AG04449 (cell line): ENCODE measurements around the gene IL1RN.
A peak's percentile ranks its signal among the peaks of the same experiment; 100 is the strongest.

ENCODE experiments used
- CTCF ChIA-PET: fragments of 350-600 bp; formaldehyde crosslinking; extraction: SDS; loops from one replicate; lab custom pipeline; 2021; ENCODE audit warnings: antibody characterized with exemption; lab: Yijun Ruan, JAX
- POLR2A ChIA-PET: fragments of 400-600, 350-600 bp; formaldehyde crosslinking; extraction: SDS; loops from one replicate; lab custom pipeline; 2020; ENCODE audit warnings: antibody characterized with exemption, inconsistent platforms; lab: Yijun Ruan, JAX
- DNase-seq: peaks from one replicate; pipeline ENCODE4 v3.0.0-alpha.2; 2010; ENCODE audit warnings: low read depth, low spot score
- H3K4me3 ChIP-seq: 2 replicates; pipeline ENCODE4 v1.5.1; 2011; ENCODE audit warnings: low read depth, mild to moderate bottlenecking, control low read depth, low read length
- TF ChIP-seq, protein P1 (sequence below): IDR thresholded peaks from one replicate; pipeline ENCODE4 v1.5.1; 2011; ENCODE audit warnings: mild to moderate bottlenecking, moderate library complexity, low read length, control low read depth, inconsistent platforms; ENCODE audit not compliant: insufficient read depth; ENCODE audit errors: missing control alignments

The IL1RN gene

DNA sequence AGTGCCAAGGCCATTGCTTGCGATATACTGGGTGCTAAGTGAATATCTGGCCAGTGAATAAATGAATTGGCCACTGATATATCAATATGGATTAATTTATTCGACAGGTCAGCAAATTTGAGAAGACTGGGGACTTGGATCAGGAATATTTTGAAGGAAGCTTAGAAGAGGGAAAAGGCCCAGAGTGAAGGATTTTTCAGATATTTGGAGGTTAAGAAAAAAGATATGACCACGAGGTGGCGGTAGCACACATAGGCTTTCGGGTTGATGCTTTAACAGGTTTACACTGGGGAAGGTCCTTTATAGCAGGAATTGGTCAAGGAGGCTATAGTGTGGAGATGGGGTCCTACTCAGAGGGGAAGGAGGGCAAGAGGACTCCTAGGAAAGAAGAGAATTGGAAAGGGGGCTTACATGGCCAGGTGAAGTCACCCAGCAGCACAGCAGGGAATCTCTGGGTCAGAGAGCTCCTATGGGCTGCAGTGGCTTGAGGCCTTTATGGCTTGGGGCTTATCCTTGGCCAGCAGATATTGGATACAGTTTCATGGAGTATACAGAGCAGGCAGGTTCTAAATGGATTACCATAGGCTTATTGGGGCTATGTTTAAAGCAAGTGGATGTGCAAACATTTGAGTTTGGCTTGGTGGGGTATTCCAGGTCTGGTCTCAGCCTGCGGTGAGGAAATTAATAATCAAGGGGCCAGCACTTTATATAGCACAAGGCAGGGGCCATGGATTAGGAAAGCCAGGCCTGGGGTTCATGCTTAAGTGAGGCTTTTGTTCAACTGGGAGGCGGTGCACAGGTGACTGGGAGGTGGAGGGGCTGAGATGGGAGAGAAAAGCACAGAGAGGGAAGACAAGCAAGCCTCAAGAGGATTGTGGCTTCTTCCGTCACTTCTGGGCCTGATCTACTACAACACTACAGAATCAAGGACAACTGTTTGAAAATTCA, 9.7 kb downstream of the IL1RN start:
- TF ChIP-seq, protein P1, sequence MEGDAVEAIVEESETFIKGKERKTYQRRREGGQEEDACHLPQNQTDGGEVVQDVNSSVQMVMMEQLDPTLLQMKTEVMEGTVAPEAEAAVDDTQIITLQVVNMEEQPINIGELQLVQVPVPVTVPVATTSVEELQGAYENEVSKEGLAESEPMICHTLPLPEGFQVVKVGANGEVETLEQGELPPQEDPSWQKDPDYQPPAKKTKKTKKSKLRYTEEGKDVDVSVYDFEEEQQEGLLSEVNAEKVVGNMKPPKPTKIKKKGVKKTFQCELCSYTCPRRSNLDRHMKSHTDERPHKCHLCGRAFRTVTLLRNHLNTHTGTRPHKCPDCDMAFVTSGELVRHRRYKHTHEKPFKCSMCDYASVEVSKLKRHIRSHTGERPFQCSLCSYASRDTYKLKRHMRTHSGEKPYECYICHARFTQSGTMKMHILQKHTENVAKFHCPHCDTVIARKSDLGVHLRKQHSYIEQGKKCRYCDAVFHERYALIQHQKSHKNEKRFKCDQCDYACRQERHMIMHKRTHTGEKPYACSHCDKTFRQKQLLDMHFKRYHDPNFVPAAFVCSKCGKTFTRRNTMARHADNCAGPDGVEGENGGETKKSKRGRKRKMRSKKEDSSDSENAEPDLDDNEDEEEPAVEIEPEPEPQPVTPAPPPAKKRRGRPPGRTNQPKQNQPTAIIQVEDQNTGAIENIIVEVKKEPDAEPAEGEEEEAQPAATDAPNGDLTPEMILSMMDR: peak; percentile 53
- ChIA-PET POLR2A (no interaction called here), CTCF (interaction anchor here (0.6 to 12.3 kb wide), 57 partner anchors 8 to 264 kb away, joined by 3 to 364 read pairs (median 5); partner anchors contain the start of genes IL1RN and PSD4)
- DNase-seq: no peak
- H3K4me3 ChIP-seq: no peak overlapping the region

DNA sequence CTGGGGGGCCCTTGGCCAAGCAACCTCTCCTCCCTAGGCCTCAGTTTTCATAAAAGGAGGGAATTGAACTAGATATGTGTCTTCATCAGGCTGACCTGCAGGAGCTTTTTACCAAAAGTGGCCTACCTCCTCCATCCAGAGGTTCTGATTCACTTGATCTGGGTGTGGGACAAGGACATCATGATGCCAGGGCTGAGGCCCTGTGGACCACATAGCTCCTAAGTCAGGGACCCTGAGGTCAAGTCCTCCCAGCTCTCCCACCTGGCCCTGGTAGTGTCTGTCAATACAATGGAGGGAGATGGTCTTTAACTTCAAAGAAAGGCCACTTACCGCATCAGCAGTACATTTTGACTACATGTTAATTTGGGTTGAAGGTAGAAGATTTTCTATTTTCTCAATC, 10.4 kb downstream of the IL1RN start:
- no peak for DNase-seq
- POLR2A ChIA-PET: no interaction called here
- no peak overlapping the region for H3K4me3 ChIP-seq
- CTCF ChIA-PET: interaction anchor here (0.7 to 12.3 kb wide), 50 partner anchors 11 to 302 kb away, joined by 3 to 364 read pairs (median 6); partner anchors contain the start of genes IL1RN and PSD4
- TF ChIP-seq, protein P1: no peak

DNA sequence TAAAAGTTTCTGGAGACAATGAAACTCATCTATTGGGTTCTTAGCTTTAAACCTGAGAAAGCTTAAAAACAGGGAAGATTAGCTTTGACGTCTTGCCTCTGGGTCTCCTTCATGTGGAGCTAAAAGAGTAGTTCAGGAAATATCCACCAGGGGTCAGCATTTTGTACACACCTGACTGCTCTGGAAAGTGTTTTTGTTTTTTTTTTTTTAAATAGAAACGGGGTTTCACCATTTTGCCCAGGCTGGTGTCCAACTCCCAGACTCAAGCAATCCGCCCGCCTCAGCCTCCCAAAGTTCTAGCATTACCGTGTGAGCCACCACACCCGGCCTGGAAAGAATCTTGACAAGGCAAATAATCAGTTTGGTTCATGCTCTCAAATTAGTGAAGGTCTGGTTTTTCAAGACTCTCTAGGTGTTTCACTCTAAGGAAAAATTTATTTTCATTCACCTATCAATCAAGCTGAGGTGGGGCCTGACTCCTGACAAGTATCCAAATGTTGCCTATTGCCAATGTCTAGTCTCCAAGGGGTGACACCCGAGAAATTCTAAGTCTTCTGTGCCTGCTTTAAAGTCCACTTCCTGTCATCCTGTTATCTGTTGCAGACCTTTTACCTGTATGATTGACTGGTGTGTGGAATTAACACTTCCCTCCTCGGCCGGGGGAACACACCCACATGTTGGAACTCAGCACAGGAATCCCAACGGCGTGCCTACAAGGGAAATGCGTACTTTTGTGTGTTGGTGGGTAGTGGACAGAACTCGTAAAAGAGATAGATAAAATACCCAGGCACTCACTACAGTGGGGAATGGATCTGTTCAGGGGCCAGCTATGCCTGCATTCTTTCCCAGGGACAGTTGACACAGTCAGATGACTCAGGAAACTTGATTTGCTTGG, 11.3 kb downstream of the IL1RN start:
- ChIA-PET CTCF (interaction anchor here (0.7 to 12.3 kb wide), 49 partner anchors 10 to 302 kb away, joined by 3 to 364 read pairs (median 6); partner anchors contain the start of genes IL1RN and PSD4), POLR2A (no interaction called here)
- TF ChIP-seq, protein P1: peak; percentile 54
- no peak overlapping the region for H3K4me3 ChIP-seq
- DNase-seq: no peak

DNA sequence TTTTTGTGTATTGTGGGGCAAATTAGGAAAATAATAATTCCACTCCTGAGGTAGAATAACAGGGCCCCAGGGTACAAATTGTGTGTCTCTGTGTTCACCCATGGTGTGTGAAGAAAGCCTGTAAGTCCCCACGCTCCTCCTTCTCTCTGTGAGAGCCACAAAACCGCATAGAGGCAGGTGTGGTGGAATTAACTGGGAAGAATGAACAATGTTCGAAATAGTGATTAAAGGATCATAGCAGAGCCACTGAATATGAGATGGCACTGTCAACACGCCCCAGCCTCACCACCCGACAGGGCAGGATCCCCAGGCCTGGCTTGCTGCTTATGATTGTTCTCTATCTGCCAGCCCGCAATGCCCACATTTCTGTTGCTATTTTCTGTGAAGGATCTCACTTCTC, 14.1 kb downstream of the IL1RN start:
- POLR2A ChIA-PET: no interaction called here
- CTCF ChIA-PET: interaction anchor here (1.1 to 12.3 kb wide), 11 partner anchors 8 to 248 kb away, joined by 3 to 364 read pairs (median 6); partner anchors contain the start of gene IL1RN
- no peak for DNase-seq
- TF ChIP-seq, protein P1: no peak
- H3K4me3 ChIP-seq: no peak overlapping the region

DNA sequence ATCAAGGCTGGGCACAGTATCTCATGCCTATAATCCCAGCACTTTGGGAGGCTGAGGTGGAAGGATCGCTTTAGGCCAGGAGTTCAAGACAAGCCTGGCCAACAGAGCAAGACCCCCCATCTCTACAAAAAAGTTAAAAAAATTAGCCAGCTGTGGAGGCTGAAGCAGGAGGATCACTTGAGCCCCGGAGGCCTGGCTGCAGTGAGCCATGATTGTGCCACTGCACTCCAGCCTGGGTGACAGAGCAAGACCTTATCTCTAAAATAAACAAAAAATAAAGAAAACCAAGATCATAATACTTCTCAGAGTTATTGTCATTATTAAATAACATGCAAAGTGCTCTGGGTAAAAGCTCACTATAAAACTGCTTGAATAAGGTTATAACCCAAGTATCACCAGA, 14.9 kb downstream of the IL1RN start:
- TF ChIP-seq, protein P1: no peak
- ChIA-PET CTCF (interaction anchor here (0.9 to 12.3 kb wide), 10 partner anchors 9 to 247 kb away, joined by 3 to 364 read pairs (median 5); partner anchors contain the start of genes IL1RN and PSD4), POLR2A (no interaction called here)
- no peak overlapping the region for H3K4me3 ChIP-seq
- DNase-seq: no peak
